Mammary epithelial cell (primary cell): ENCODE results near the gene COLEC12.

Experiments used
- EZH2 ChIP-seq: IDR thresholded peaks from 2 replicates; pipeline ENCODE4 v1.6.1; 2012; ENCODE audit warnings: low read length, inconsistent platforms, borderline replicate concordance
- TF ChIP-seq, protein P1 (sequence below), 2 donors: IDR thresholded peaks in 1 of 2; conservative IDR thresholded peaks in 1 of 2; 2 replicates each; pipeline ENCODE4 v1.5.1; 2011 to 2012; ENCODE audit warnings: inconsistent platforms in 2 of 2, low read length in 2 of 2, mild to moderate bottlenecking in 2 of 2, control low read depth in 1 of 2, low read depth in 1 of 2; ENCODE audit not compliant: insufficient read depth in 1 of 2; ENCODE audit errors: extremely low read depth in 1 of 2

DNA sequence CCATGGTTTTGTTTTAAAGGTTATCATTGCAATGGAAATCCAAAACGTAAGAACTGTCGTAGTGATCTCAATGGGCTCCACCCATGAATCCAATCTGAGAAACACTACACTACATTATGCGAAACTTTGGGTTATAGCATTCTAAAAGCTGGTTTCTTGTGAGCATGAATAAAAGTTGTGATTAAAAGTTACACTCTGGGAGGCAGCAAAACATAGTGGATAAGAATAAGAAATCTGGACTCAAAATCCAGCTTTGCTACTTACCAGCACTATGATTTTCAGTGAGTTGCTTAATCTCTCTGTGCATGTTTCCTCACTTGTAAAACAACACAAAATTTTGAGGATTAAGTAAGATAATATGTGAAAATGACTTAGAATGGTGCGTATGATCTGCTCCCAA lies 207.0 kb downstream of the COLEC12 start:
- TF ChIP-seq, protein P1, sequence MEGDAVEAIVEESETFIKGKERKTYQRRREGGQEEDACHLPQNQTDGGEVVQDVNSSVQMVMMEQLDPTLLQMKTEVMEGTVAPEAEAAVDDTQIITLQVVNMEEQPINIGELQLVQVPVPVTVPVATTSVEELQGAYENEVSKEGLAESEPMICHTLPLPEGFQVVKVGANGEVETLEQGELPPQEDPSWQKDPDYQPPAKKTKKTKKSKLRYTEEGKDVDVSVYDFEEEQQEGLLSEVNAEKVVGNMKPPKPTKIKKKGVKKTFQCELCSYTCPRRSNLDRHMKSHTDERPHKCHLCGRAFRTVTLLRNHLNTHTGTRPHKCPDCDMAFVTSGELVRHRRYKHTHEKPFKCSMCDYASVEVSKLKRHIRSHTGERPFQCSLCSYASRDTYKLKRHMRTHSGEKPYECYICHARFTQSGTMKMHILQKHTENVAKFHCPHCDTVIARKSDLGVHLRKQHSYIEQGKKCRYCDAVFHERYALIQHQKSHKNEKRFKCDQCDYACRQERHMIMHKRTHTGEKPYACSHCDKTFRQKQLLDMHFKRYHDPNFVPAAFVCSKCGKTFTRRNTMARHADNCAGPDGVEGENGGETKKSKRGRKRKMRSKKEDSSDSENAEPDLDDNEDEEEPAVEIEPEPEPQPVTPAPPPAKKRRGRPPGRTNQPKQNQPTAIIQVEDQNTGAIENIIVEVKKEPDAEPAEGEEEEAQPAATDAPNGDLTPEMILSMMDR (conservative IDR thresholded peaks at IDR 0.05 in 1 of 2, IDR thresholded peaks at IDR 0.05 in 1 of 2; ENCODE audit: extremely low read depth in 1 of 2, insufficient read depth in 1 of 2, low read depth in 1 of 2, low read length in 2 of 2), result no peak
- no peak for TF ChIP-seq EZH2
